ENCODE data around the gene SLC30A5.

- TF ChIP-seq CTCF (conservative IDR thresholded peaks at IDR 0.05; ENCODE audit: low read length) (no peak), EZH2phosphoT487 (IDR thresholded peaks at IDR 0.05; ENCODE audit: borderline replicate concordance) (no peak)
Measured at GRCh38 chr5:69115526-69115925, 21.7 kb downstream of the SLC30A5 start.

All from Loucy (cell line).